Subcutaneous adipose tissue (tissue), 4 donors: Measurements from ENCODE around the gene ZBED4. TPM values are rescaled to one million over a fixed set of nuclear protein-coding genes. Genes with fewer than 3 reads are reported as not detected.

Experiments
- total RNA-seq, 4 donors: library from RNA; depleted of rRNA; stranded (reverse); fragments of >200 nt; gene quantifications; one replicate each; pipeline ENCODE4 v1.1.0, GENCODE V29; 2016
- TF ChIP-seq, protein P1 (sequence below): fragments of 450-650 bp; IDR thresholded peaks from one replicate; pipeline ENCODE4 v1.5.1; 2016; ENCODE audit warnings: low read depth, mild to moderate bottlenecking, control low read depth, antibody characterized with exemption, moderate library complexity

ZBED4 gene
- total RNA-seq, 4 donors from 2014 or later = 6.0 to 11.1 (median 7.0) TPM

DNA sequence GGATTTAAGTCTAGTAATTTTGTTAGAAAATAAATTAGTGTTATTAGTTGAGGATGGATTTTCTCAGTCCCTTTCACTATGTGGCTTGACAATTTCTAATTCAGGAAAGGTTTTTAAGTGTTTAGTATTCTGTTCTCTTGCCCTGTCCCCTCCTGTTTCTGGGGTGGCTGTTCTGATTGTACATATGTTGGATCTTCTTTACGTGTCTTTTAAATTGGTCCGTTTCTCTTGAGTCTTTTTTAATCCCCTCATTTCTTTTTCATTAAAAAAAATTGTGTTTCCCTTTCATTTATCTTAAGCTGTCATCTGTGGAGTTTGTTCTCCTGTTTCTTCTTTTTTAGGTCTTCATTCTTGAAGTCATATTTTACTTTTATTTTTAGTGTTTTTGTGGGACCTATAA, 12.5 kb downstream of the ZBED4 start:
- TF ChIP-seq, protein P1, sequence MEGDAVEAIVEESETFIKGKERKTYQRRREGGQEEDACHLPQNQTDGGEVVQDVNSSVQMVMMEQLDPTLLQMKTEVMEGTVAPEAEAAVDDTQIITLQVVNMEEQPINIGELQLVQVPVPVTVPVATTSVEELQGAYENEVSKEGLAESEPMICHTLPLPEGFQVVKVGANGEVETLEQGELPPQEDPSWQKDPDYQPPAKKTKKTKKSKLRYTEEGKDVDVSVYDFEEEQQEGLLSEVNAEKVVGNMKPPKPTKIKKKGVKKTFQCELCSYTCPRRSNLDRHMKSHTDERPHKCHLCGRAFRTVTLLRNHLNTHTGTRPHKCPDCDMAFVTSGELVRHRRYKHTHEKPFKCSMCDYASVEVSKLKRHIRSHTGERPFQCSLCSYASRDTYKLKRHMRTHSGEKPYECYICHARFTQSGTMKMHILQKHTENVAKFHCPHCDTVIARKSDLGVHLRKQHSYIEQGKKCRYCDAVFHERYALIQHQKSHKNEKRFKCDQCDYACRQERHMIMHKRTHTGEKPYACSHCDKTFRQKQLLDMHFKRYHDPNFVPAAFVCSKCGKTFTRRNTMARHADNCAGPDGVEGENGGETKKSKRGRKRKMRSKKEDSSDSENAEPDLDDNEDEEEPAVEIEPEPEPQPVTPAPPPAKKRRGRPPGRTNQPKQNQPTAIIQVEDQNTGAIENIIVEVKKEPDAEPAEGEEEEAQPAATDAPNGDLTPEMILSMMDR = no peak

- TF ChIP-seq, protein P1 = no peak
Observed at GRCh38 chr22:49866646-49867045, 13.0 kb downstream of the ZBED4 start.

GRCh38 chr22:49867303-49868265, 13.9 kb downstream of the ZBED4 start:
- TF ChIP-seq, protein P1 = no peak

GRCh38 chr22:49869086-49869830, 15.6 kb downstream of the ZBED4 start:
- TF ChIP-seq, protein P1 = no peak

DNA sequence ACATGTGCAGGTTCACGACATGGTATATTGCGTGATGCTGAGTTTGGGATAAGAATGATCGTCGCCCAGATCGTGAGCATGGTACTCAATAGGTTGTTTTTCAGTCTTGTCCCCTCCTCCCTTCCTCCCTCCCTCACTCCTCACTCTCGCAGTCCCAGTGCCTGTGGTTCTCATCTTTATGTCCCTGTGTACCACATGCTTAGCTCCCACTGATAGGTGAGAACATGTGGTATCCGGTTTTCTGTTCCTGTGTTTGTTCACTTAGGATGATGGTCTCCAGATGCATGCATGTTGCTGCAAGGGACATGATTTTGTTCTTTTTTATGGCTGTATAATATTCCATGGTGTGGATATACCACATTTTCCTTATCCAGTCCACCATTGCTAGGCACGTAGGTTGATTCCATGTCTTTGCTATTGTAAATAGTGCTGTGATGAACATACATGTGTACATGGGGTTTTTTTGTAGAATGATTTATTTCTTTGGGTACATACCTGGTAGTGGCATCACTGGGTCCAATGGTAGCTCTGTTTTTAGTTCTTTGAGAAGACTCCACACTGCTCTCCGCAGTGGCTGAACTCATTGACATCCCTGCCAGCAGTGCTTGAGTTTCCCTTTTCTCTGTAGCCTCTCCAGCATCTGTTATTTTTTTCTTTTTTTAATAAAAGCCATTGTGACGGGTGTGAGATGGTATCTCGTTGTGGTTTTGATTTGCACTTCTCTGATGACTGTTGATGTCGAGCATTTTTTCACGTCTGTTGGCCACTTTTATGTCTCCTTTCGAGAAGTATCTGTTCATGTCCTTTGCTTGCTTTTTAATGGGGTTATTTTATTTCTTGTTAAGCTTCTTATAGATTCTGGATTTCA, 16.4 kb downstream of the ZBED4 start:
- TF ChIP-seq, protein P1 = no peak

DNA sequence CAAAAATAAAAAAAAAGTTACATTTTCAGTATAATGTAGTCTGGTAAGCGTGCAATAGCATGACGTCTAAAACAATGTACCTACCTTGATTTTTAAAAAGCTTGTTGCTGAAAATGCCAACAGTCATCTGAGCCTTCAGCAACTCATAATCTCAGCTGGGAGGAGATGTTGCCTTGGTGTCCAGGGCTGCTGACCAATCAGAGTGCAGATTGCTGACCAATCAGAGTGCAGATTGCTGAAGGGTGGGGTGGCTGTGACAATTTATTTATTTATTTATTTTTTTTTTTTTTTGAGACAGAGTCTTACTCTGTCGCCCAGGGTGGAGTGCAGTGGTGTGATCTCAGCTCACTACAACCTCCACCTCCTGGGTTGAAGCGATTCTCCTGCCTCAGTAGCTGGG, 17.8 kb downstream of the ZBED4 start:
- TF ChIP-seq, protein P1 = no peak
